Measurements from ENCODE around the gene AGPAT1. TPM values are rescaled to one million over a fixed set of nuclear protein-coding genes. Genes with fewer than 3 reads are reported as not detected.

The AGPAT1 gene
- total and polyA plus RNA-seq, 8 donors: 55.5 to 78.4 (median 69.8) TPM

GRCh38 chr6:32151181-32151862, 24.6 kb downstream of the AGPAT1 start:
- ATAC-seq (no peak), DNase-seq (no peak)
- intact Hi-C loops (cut with DNase I): loop anchor here in 1 of 2 donors (5.0 kb wide), 1 partner anchor 34 kb away; no protein-coding TSS in a partner anchor
- Histone ChIP-seq H3K27me3 (peaks cover 35 to 95% of the 10 kb centered on the region in 2 donors), H3K36me3 (no peaks in the 10 kb centered on the region), H3K27ac (no peak overlapping the region), H3K4me3 (peak overlapping the region; percentile 5 to 13), H3K9me3 (no peaks in the 10 kb centered on the region), H3K4me1 (peaks cover 15 to 45% of the 10 kb centered on the region in 2 donors)
- TF ChIP-seq, protein P1, sequence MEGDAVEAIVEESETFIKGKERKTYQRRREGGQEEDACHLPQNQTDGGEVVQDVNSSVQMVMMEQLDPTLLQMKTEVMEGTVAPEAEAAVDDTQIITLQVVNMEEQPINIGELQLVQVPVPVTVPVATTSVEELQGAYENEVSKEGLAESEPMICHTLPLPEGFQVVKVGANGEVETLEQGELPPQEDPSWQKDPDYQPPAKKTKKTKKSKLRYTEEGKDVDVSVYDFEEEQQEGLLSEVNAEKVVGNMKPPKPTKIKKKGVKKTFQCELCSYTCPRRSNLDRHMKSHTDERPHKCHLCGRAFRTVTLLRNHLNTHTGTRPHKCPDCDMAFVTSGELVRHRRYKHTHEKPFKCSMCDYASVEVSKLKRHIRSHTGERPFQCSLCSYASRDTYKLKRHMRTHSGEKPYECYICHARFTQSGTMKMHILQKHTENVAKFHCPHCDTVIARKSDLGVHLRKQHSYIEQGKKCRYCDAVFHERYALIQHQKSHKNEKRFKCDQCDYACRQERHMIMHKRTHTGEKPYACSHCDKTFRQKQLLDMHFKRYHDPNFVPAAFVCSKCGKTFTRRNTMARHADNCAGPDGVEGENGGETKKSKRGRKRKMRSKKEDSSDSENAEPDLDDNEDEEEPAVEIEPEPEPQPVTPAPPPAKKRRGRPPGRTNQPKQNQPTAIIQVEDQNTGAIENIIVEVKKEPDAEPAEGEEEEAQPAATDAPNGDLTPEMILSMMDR (IDR thresholded peaks at IDR 0.05): no peak

DNA sequence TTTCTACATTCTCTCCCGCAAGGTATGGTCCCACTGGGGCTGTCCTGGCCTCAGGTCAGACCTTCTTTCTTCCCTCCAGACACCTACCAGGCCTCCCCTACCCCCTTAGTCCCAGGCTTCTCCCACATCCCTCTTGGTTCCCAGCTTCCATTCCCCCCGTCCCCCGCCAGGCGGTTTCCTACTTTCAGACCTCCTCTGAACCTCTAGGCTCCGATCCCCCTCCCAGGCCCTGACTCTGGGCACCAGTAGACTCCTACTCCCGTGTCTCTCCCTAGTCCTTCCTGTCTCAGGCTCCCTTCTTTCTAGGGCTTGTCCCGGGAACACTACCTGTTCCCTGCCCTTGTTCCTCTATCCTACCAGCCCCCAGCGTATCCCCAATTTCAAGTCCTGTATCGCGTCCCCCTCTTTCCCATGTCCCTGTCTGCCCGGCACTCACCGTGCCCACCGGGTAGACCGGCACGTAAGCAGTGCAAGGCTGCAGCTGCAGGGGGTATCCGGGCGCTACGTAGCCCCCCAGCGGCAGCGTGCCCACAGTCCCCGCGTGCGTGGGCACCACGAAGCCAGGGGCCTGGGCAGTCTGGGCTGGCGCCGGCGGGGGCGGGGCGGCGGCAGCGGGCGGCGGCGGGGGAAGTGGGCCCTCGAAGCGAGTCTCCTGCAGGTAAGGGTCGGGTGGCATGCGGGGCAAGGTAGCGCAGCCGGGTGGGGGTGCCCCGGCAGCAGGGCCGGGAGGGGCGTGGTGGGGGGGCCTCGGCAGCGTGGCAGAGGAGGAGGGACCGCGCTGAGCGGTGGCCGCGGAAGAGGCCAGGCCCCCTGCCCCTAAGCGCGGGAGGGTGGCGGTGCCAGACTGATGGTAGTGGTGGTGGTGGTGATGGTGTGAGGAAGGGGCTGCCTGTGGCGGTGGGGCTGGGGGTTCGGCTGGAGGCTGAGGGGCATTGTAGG, 25.7 kb downstream of the AGPAT1 start:
- intact Hi-C loops (cut with DNase I): loop anchor here in 1 of 2 donors (5.0 kb wide), 1 partner anchor 33 kb away; no protein-coding TSS in a partner anchor
- Histone ChIP-seq H3K27me3 (peaks cover 32 to 89% of the 10 kb centered on the region in 2 donors), H3K4me3 (no peak overlapping the region), H3K36me3 (no peaks in the 10 kb centered on the region), H3K9me3 (no peaks in the 10 kb centered on the region), H3K4me1 (peaks cover 15 to 44% of the 10 kb centered on the region in 2 donors), H3K27ac (no peak overlapping the region)
- DNase-seq (no peak), ATAC-seq (no peak)
- TF ChIP-seq, protein P1 (IDR thresholded peaks at IDR 0.05): no peak

DNA sequence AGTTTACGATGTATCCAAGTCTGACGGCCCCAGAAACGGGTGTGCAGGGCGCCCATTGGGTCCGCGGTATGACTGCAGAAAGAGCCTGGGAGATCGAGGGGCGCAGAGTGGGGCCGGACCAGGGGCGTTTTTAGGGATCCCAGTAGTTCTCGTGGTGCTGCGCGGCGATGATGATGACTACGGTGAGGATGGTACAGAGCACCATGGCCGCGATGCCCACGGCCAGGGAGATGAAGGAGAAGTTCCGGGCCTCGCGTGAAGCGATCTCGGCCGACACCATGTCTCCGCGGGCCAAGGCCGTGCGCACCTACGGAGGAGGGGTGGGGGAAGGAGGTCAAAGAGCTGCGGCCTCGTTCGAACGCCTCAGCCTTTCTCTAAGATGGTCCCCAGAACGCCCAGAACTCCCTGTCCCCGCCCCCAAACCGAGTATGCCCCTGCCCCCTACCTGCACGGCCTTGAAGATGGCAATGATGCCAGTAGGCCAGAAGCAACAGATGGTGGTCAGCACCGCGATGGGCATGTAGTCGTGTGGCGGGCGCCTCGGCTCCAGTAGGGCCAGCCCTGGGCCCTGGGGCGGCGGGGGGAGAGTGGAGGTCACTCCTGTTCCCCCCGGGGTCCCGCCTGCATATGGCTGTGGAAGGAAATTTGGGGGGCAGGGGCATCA, 26.7 kb downstream of the AGPAT1 start:
- no peaks in the 10 kb centered on the region for H3K9me3 ChIP-seq
- peaks cover 9 to 34% of the 10 kb centered on the region in 2 donors for H3K4me1 ChIP-seq
- H3K4me3 ChIP-seq: peak overlapping the region in 1 of 2 donors; percentile 29
- ATAC-seq (no peak), DNase-seq (no peak)
- TF ChIP-seq, protein P1 (IDR thresholded peaks at IDR 0.05): no peak
- H3K27ac ChIP-seq: no peak overlapping the region
- peaks cover 32 to 79% of the 10 kb centered on the region in 2 donors for H3K27me3 ChIP-seq
- no peaks in the 10 kb centered on the region for H3K36me3 ChIP-seq
- intact Hi-C loops (cut with DNase I): no loop called here

DNA sequence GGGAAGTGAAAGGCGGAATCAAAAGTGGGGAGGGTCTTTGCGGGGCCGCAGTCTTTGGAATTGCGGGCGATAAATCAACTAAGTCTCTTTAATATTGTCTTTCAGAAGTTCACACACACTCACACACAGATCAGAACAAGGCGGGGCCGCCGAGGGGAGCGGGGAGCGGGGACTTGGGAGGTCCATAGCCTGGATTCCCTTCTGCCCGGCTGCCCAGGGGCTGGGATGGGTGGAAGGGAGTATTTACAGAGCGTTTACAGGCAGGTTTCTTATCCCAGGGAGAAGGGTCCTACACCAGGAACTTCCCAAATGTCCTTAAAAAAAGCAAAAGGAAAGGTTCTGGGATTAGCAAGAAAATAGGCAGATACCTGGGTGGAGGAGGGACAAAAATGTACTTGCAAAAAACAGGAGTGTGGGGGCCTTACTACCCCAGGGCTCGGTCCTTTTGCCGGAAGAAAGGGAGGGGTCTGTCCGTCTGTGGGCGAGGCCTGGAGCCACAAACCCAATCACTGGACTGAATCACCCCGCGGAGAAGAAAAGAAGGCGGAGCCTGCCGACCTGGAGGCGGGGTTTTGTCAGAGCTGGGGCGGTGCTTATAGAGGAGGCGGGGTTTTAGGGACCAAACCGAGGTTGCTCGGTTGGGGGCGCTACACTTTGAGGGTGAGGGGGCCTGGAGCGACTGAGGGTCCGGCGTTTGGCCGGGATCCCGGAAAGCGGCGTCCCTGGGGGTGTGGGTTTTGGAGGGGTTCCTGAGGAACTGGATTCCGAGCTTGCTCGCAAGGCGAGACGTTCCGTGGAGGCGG, 27.4 kb downstream of the AGPAT1 start:
- Histone ChIP-seq H3K9me3 (no peaks in the 10 kb centered on the region), H3K36me3 (no peaks in the 10 kb centered on the region), H3K4me1 (peaks cover 5 to 26% of the 10 kb centered on the region in 2 donors), H3K27me3 (peaks cover 32 to 74% of the 10 kb centered on the region in 2 donors), H3K4me3 (peak overlapping the region in 1 of 2 donors; percentile 29), H3K27ac (no peak overlapping the region)
- peak in 3 of 4 donors; percentile 48 to 87 (median 71) for DNase-seq
- TF ChIP-seq, protein P1 (IDR thresholded peaks at IDR 0.05): no peak
- intact Hi-C loops (cut with DNase I): no loop called here
- ATAC-seq: peak; percentile 47
